H1 (cell line): ENCODE measurements around the gene TRAF3. TPM values are rescaled to one million over a fixed set of nuclear protein-coding genes. Genes with fewer than 3 reads are reported as not detected.

Experiments
- CTCF ChIA-PET: fragments of 300-600 bp; sonication (Branson Sonifier 250); formaldehyde crosslinking; loops from one replicate; lab custom pipeline; 2021; ENCODE audit not compliant: partially characterized antibody; lab: Charles Lee
- POLR2A ChIA-PET: fragments of 300-600 bp; sonication (Branson Sonifier 250); formaldehyde crosslinking; loops from one replicate; lab custom pipeline; 2021; ENCODE audit warnings: inconsistent platforms; ENCODE audit not compliant: partially characterized antibody; lab: Charles Lee
- DNase-seq, 2 experiments: peaks; one replicate each; pipeline versions ENCODE4 v3.0.0 to v3.0.0-alpha.2; 2010 to 2022; ENCODE audit warnings: low spot score in 2 of 2, low read depth in 1 of 2, mixed read lengths in 1 of 2
- FAIRE-seq: peaks from 2 replicates; lab custom pipeline; 2011; peaks lifted over from hg19 to GRCh38; lab: Jason Lieb, UNC
- H2AFZ ChIP-seq: 2 replicates; pipeline ENCODE4 v1.8.1; 2012; ENCODE audit warnings: low read length, inconsistent platforms
- H2AK5ac ChIP-seq: 2 replicates; pipeline ENCODE4 v1.6.1; 2013; ENCODE audit warnings: low read depth, low read length
- H2BK120ac ChIP-seq: replicated peaks from 2 replicates; pipeline ENCODE3; 2013; ENCODE audit warnings: low read depth, low read length, inconsistent platforms
- H2BK12ac ChIP-seq: 2 replicates; pipeline ENCODE4 v1.6.1; 2013; ENCODE audit warnings: low read depth, low read length
- H2BK15ac ChIP-seq: 2 replicates; pipeline ENCODE4 v1.6.1; 2013; ENCODE audit warnings: low read length
- H2BK20ac ChIP-seq: 2 replicates; pipeline ENCODE4 v1.6.1; 2013; ENCODE audit warnings: low read length
- H2BK5ac ChIP-seq: 2 replicates; pipeline ENCODE4 v1.6.1; 2013; ENCODE audit warnings: low read depth, low read length
- H3K14ac ChIP-seq: 2 replicates; pipeline ENCODE4 v1.6.1; 2013; ENCODE audit warnings: inconsistent platforms; ENCODE audit not compliant: insufficient read length
- H3K18ac ChIP-seq: 2 replicates; pipeline ENCODE4 v1.6.1; 2013; ENCODE audit warnings: low read length; ENCODE audit errors: extremely low read depth
- H3K23ac ChIP-seq: 2 replicates; pipeline ENCODE4 v1.6.1; 2013; ENCODE audit warnings: inconsistent platforms; ENCODE audit not compliant: insufficient read length
- H3K23me2 ChIP-seq: 2 replicates; pipeline ENCODE4 v1.6.1; 2013; ENCODE audit warnings: low read depth, low read length
- H3K27ac ChIP-seq: 2 replicates; pipeline ENCODE4 v1.6.1; 2011; ENCODE audit warnings: low read depth, low read length, inconsistent platforms
- H3K27me3 ChIP-seq, 4 experiments: replicated peaks in 1 of 4; 1 replicate in 1 of 4; 2 replicates in 3 of 4; pipeline versions ENCODE4 v1.6.1 to v1.8.1; 2011 to 2013; ENCODE audit warnings: low read length in 3 of 4, mild to moderate bottlenecking in 3 of 4, inconsistent platforms in 2 of 4, mixed read lengths in 2 of 4, moderate library complexity in 1 of 4; ENCODE audit not compliant: control insufficient read depth in 3 of 4, insufficient read depth in 3 of 4; ENCODE audit errors: extremely low read depth in 1 of 4
- H3K36me3 ChIP-seq, 4 experiments: 2 replicates each; pipeline versions ENCODE4 v1.6.1 to v1.8.1; 2011 to 2013; ENCODE audit warnings: mild to moderate bottlenecking in 4 of 4, low read length in 3 of 4, moderate library complexity in 2 of 4, control low read depth in 1 of 4, inconsistent platforms in 1 of 4; ENCODE audit not compliant: insufficient read depth in 4 of 4, control insufficient read depth in 2 of 4
- H3K4ac ChIP-seq: replicated peaks from 2 replicates; pipeline ENCODE3; 2013; ENCODE audit warnings: low read length, low read depth, mixed read lengths, inconsistent platforms; ENCODE audit not compliant: insufficient read length
- H3K4me1 ChIP-seq, 4 experiments: replicated peaks in 1 of 4; 1 replicate in 1 of 4; 2 replicates in 3 of 4; pipeline versions ENCODE4 v1.6.1 to v1.8.1; 2011 to 2013; ENCODE audit warnings: low read length in 3 of 4, inconsistent platforms in 2 of 4, mixed read lengths in 1 of 4; ENCODE audit not compliant: insufficient read depth in 4 of 4, control insufficient read depth in 3 of 4
- H3K4me2 ChIP-seq, 2 experiments: 2 replicates each; pipeline versions ENCODE4 v1.6.1 to v1.8.1; 2011 to 2013; ENCODE audit warnings: low read depth in 2 of 2, low read length in 2 of 2, control low read depth in 1 of 2, inconsistent platforms in 1 of 2, mild to moderate bottlenecking in 1 of 2; ENCODE audit not compliant: insufficient read depth in 1 of 2
- H3K4me3 ChIP-seq, 4 experiments: fragments of 200-600, 300-600 bp in 1 of 4; sonication (generic), shearing (Covaris generic), sonication (Bioruptor Twin) in 1 of 4; 2 replicates each; pipeline versions ENCODE4 v1.5.1 to v1.8.1; 2011 to 2016; ENCODE audit warnings: low read length in 4 of 4, low read depth in 3 of 4, control low read depth in 2 of 4, inconsistent platforms in 2 of 4, mild to moderate bottlenecking in 2 of 4, mixed read lengths in 1 of 4, moderate library complexity in 1 of 4; ENCODE audit not compliant: insufficient read depth in 2 of 4; ENCODE audit errors: extremely low read depth in 1 of 4
- H3K56ac ChIP-seq: replicated peaks from 2 replicates; pipeline ENCODE3; 2013; ENCODE audit warnings: low read depth, mild to moderate bottlenecking, mixed read lengths, low read length, inconsistent platforms; ENCODE audit not compliant: insufficient read length
- H3K79me1 ChIP-seq: 2 replicates; pipeline ENCODE4 v1.6.1; 2013; ENCODE audit warnings: low read depth, low read length, control low read depth
- H3K79me2 ChIP-seq, 2 experiments: 2 replicates each; pipeline versions ENCODE4 v1.6.1 to v1.8.1; 2012 to 2013; ENCODE audit warnings: low read length in 2 of 2, mild to moderate bottlenecking in 2 of 2, inconsistent platforms in 1 of 2; ENCODE audit not compliant: insufficient read depth in 2 of 2, control insufficient read depth in 1 of 2
- H3K9ac ChIP-seq, 4 experiments: replicated peaks in 1 of 4; 1 replicate in 1 of 4; 2 replicates in 3 of 4; pipeline versions ENCODE4 v1.6.1 to v1.8.1; 2011 to 2013; ENCODE audit warnings: low read depth in 3 of 4, low read length in 3 of 4, control low read depth in 2 of 4, mild to moderate bottlenecking in 2 of 4, moderate library complexity in 2 of 4, inconsistent platforms in 1 of 4; ENCODE audit errors: extremely low read depth in 1 of 4
- H3K9me3 ChIP-seq, 2 experiments: 2 replicates each; pipeline versions ENCODE4 v1.6.1 to v1.8.1; 2012 to 2013; ENCODE audit warnings: mild to moderate bottlenecking in 2 of 2, moderate library complexity in 2 of 2, control low read depth in 1 of 2, inconsistent platforms in 1 of 2, low read depth in 1 of 2, low read length in 1 of 2, mixed read lengths in 1 of 2; ENCODE audit not compliant: insufficient read depth in 2 of 2
- H4K20me1 ChIP-seq, 2 experiments: replicated peaks in 1 of 2; 2 replicates each; pipeline versions ENCODE3 to v1.8.1; 2011 to 2013; ENCODE audit warnings: inconsistent platforms in 2 of 2, low read length in 2 of 2, mild to moderate bottlenecking in 1 of 2; ENCODE audit not compliant: insufficient read depth in 2 of 2, control insufficient read depth in 1 of 2
- H4K5ac ChIP-seq: 2 replicates; pipeline ENCODE4 v1.6.1; 2013; ENCODE audit warnings: low read length, low read depth, mixed read lengths, inconsistent platforms; ENCODE audit not compliant: insufficient read length
- H4K8ac ChIP-seq: 2 replicates; pipeline ENCODE4 v1.8.0; 2013; ENCODE audit warnings: mild to moderate bottlenecking, moderate library complexity, low read length, inconsistent platforms; ENCODE audit not compliant: insufficient read depth; ENCODE audit errors: extremely low read depth
- H4K91ac ChIP-seq: replicated peaks from 2 replicates; pipeline ENCODE3; 2013; ENCODE audit warnings: low read length, mixed read lengths, inconsistent platforms; ENCODE audit not compliant: insufficient read length
- BACH1 ChIP-seq: IDR thresholded peaks from 2 replicates; pipeline ENCODE4 v1.6.1; 2012; ENCODE audit warnings: low read length, improper control_type of control experiment
- EP300 ChIP-seq, 2 experiments: IDR thresholded peaks; 1 replicate in 1 of 2; 2 replicates in 1 of 2; pipeline ENCODE4 v1.6.1; 2011 to 2012; ENCODE audit warnings: low read depth in 2 of 2, low read length in 2 of 2, mild to moderate bottlenecking in 2 of 2, borderline replicate concordance in 1 of 2, inconsistent platforms in 1 of 2, moderate library complexity in 1 of 2
- NANOG ChIP-seq: IDR thresholded peaks from 2 replicates; pipeline ENCODE4 v1.6.1; 2011; ENCODE audit warnings: low read length, low read depth, mild to moderate bottlenecking, inconsistent platforms; ENCODE audit not compliant: insufficient read depth, poor library complexity, severe bottlenecking
- RAD21 ChIP-seq, 2 experiments: IDR thresholded peaks in 1 of 2; conservative IDR thresholded peaks in 1 of 2; 2 replicates each; pipeline ENCODE4 v1.6.1; 2011; ENCODE audit warnings: low read depth in 2 of 2, low read length in 2 of 2, improper control_type of control experiment in 1 of 2, inconsistent platforms in 1 of 2, mild to moderate bottlenecking in 1 of 2, moderate library complexity in 1 of 2
- RNF2 ChIP-seq: fragments of 200-900, 300-1000 bp; sonication (generic); IDR thresholded peaks from 2 replicates; pipeline ENCODE4 v1.7.1; 2016; ENCODE audit warnings: borderline replicate concordance, low read depth, mild to moderate bottlenecking, antibody characterized with exemption, low read length; ENCODE audit not compliant: poor library complexity, severe bottlenecking; ENCODE audit errors: missing control alignments
- USF2 ChIP-seq: IDR thresholded peaks from 2 replicates; pipeline ENCODE4 v1.6.1; 2011; ENCODE audit warnings: low read length, improper control_type of control experiment
- WGBS, 2 experiments: shearing (Covaris generic) in 1 of 2; methylation state at CpG; one replicate each; pipeline versions ENCODE4 v1.1.6 to v1.1.7; 2013 to 2015; ENCODE audit warnings: low lambda C conversion rate in 2 of 2, mixed read lengths in 2 of 2, inconsistent platforms in 1 of 2, low coverage in 1 of 2, missing lambda C conversion rate in 1 of 2; ENCODE audit not compliant: insufficient replicate concordance in 2 of 2, insufficient coverage in 1 of 2, insufficient read length in 1 of 2; ENCODE audit errors: extremely low coverage in 1 of 2, missing lambda C conversion rate in 1 of 2; 5-methylcytosine and 5-hydroxymethylcytosine counted together
- polyA plus RNA-seq, 7 experiments: library from polyadenylated mRNA; depleted of rRNA in 3 of 7; stranded (reverse) in 5 of 7; unstranded in 2 of 7; fragments of >200 nt in 5 of 7; fragments of 200-250 nt in 2 of 7; gene quantifications; 1 replicate in 5 of 7; 2 replicates in 1 of 7; 4 replicates in 1 of 7; pipeline versions ENCODE4 v1.2.1 to v1.2.3, GENCODE V29; 2011 to 2013; ENCODE audit warnings: missing spikeins in 2 of 7, mixed read lengths in 2 of 7
- total RNA-seq: library from RNA; stranded (reverse); fragmentation: NEBNext Ultra II Directional; extraction: Animal tissue kit (Norgen Biotek cat#: 25700); gene quantifications from 2 replicates; pipeline ENCODE4 v1.2.1, GENCODE V29; 2021

The TRAF3 gene
- total and polyA plus RNA-seq, 2 of the 8 experiments (the other 6 are each of a cell fraction or from before 2014, with no cell fraction given): 5.8 to 12.1 TPM

- Histone ChIP-seq H4K5ac (no peak overlapping the region), H3K4me1 (peaks cover 0 to 2% (median 0%) of the 10 kb centered on the region in 4 experiments; a peak in 1 of 7 replicates), H2BK5ac (0 out of 2 replicates have a peak overlapping the region, but pooled peaks have one; percentile 35), H3K4me3 (no peak overlapping the region), H3K9me3 (no peaks in the 10 kb centered on the region), H2AFZ (no peak overlapping the region), H3K23me2 (no peaks in the 10 kb centered on the region; the same call in 1 of the 2 replicates), H3K23ac (no peak overlapping the region), H4K8ac (no peak overlapping the region), H3K9ac (no peak overlapping the region), H3K4ac (no peak overlapping the region), H2BK15ac (no peak overlapping the region), H3K79me2 (no peaks in the 10 kb centered on the region), H3K27me3 (no peaks in the 10 kb centered on the region), H3K79me1 (no peaks in the 10 kb centered on the region), H2BK12ac (no peak overlapping the region), H4K20me1 (peaks cover 0 to 1% of the 10 kb centered on the region in 2 experiments), H3K56ac (no peak overlapping the region), H3K4me2 (no peak overlapping the region), H3K36me3 (peaks cover 0 to 12% (median 3%) of the 10 kb centered on the region in 4 experiments; a peak in 5 of 8 replicates), H2BK120ac (no peak overlapping the region), H2AK5ac (no peak overlapping the region), H3K14ac (no peak overlapping the region), H4K91ac (no peak overlapping the region), H3K27ac (peak overlapping the region; percentile 18; the same call in 1 of the 2 replicates), H2BK20ac (no peak overlapping the region), H3K18ac (no peak overlapping the region)
- ChIA-PET CTCF (interaction anchor here (0.6 to 3.8 kb wide), 21 partner anchors 10 to 557 kb away, joined by 3 to 29 read pairs (median 4); no protein-coding TSS in a partner anchor), POLR2A (interaction anchor here (0.7 kb wide), 1 partner anchor 13 kb away, joined by 4 read pairs; no protein-coding TSS in a partner anchor)
- no peak for DNase-seq
- WGBS, 2 experiments: 91% methylated on average over 5 of the region's 6 CpGs; no CpG with 5 or more reads in 1 of the 2 experiments
- no peak for FAIRE-seq
- TF ChIP-seq RNF2 (peak; percentile 15), EP300 (IDR thresholded peaks at IDR 0.05; ENCODE audit: borderline replicate concordance in 1 of 2, low read depth in 2 of 2, low read length in 2 of 2) (no peak), RAD21 (IDR thresholded peaks at IDR 0.05 in 1 of 2, conservative IDR thresholded peaks at IDR 0.05 in 1 of 2; ENCODE audit: low read depth in 2 of 2, low read length in 2 of 2) (peak; percentile 2 to 43; a peak in 2 of 4 replicates), NANOG (no peak), USF2 (no peak), BACH1 (no peak)
Measured at GRCh38 chr14:102878174-102878969, 101.1 kb downstream of the TRAF3 start.
